ENCODE measurements around the gene PEPD.

- TF ChIP-seq CTCF (conservative IDR thresholded peaks at IDR 0.05; ENCODE audit: low read length) (no peak), EZH2phosphoT487 (IDR thresholded peaks at IDR 0.05; ENCODE audit: borderline replicate concordance) (no peak)
These were observed 92.9 kb downstream of the PEPD start for GRCh38 chr19:33428627-33429125.
